ENCODE measurements around the gene ANXA2R.
"Not testable (repeated sequence)": the region's sequence is repeated elsewhere in the genome, so short reads cannot be mapped to it uniquely, and the experiment has no call there.

Gene ANXA2R

DNA sequence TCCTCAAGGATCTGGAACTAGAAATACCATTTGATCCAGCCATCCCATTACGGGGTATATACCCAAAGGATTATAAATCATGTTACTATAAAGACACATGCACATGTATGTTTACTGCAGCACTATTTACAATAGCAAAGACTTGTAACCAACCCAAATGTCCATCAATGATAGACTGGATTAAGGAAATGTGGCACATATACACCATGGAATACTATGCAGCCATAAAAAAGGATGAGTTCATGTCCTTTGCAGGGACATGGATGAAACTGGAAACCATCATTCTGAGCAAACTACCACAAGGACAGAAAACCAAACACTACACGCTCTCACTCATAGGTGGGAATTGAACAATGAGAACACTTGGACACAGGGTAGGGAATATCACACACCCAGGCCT lies 19.9 kb upstream of the ANXA2R start:
- not testable (repeated sequence) for DNase-seq

DNA sequence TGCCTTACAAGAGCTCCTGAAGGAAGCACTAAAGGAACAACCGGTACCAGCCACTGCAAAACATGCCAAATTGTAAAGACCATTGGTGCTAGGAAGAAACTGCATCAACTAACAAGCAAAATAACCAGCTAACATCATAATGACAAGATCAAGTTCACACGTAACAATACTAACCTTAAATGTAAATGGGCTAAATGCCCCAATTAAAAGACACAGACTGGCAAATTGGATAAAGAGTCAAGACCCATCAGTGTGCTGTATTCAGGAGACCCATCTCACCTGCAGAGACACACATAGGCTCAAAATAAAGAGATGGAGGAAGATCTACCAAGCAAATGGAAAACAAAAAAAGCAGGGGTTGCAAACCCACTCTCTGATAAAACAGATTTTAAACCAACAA lies 15.0 kb upstream of the ANXA2R start:
- not testable (repeated sequence) for DNase-seq

DNA sequence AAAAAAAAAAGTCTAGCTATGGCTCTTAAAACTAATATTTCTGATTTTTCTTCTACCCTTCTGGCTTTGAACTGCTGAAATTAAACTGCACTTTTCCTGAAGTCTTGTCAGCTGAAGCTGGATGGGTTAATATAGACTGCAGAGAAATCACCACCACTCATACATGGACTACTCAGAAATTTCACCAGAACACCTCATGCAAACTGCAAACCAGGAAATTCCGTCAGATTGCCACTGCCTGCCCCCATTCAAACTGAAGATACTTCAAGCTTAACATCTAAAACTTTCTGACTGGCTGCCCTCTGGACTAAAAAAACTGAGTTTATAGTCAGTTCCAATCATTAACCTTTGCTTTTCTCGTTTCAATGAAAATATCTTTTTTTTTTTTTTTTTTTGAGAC lies 11.6 kb upstream of the ANXA2R start:
- DNase-seq, result no peak

DNA sequence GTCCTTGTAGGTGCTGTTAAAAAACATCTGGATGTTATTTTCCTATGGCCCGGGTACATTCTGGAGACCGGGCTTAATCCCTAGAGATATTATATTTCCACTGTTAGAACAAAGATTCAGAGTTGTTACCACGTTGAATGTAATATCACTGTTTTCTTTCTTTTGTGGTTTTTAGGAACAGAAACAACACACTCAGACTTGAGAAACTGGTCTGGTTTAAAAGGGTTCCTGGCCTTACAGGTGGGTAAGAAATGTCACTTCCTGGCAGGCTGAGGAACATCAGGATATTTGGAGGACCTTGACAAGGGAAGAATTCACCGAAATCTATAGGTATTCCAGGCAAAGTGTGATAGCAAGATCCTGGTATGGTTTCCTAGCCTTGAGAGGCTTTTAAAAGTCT lies 10.3 kb upstream of the ANXA2R start:
- DNase-seq, result no peak

DNA sequence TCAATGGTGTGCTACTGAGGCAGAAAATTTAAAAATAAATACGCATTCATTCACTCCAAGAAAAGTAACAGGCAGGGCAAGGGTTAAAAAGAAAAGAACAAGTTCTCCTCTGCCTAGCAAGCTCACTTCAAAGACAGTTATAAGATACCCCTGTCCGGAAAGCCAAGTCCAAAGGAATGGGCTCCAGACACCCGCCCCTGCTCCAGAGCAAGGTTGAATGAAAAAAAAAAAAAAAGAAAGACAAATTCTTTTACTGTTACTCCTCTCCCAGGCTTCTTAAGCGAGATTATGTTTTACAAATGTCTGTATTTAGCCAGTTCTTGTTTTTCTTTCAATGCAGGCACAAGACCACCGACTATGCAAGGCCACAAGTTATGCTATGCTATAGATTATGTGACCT lies 9.1 kb upstream of the ANXA2R start:
- no peak for DNase-seq

DNA sequence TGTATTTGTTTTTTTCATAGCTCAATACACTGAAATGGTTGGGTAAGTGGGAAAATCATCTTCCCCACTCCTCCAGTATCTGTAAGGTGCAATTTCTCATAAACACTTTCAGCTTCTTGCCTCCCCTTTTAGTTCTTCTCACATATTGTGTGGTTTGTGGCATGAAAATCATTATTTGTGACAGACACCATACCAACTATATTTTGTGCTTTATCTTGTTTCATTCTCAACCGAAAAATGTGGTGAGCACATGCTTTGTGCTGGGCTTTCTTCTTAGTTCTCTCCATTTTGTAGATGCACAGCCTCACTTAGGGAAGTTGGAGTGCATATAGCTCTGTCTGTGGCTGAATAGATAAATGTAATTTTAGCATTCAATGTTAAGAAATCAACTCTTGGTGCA lies 6.4 kb upstream of the ANXA2R start:
- no peak for DNase-seq

DNA sequence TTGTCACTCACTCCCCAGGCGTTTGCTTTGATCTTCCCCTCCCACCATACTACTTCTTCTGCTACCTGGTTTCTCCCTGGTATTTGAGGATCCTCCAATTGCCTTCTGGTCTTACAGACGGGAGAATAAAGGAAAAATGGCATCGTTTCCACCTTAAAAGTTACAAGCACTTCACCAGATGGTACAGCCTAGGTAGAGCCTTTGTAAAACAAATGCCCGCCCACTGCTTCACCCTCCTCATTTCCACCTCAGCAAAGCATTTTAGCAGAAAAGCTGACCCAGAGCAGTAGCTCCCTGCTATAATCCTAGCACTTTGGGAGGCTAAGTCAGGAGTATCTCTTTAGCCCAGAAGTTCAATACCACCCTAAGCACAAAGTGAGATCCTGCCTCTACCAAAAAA lies 5.1 kb upstream of the ANXA2R start:
- DNase-seq, result no peak

DNA sequence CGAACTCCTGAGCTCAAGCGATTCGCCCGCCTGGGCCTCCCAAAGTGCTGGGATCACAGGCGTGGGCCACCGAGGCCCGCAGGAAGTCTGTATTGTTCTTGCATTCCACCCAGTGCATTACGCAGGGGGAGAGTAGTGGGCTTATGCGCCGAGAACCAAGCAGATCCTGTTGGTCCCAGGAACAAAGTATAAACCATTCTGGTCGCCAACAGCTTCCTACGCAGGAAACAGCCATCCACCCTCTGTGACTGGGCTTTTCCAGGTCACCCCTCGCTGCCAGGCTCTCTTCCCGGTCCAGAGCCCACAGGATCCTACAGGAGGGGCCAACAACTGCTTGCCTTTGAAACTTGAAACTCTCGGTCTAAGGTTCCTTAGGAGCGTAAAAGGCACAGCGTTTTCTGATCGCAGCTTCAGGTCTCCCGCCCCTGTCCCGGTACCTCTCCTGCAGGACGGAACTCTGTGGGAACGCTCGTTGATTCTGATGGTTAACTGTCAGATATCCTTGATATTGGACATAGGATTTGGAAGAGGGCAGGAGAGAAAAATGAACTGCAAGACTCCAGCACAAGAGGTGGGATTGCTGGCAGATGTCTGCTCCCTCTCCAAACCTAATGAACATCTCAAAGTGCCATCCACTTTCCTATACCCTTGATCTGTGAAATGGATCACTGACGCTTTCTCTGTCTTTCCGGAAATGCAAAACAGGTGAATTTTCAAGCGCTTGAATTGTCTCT lies 4.2 kb upstream of the ANXA2R start:
- no peak for DNase-seq

DNA sequence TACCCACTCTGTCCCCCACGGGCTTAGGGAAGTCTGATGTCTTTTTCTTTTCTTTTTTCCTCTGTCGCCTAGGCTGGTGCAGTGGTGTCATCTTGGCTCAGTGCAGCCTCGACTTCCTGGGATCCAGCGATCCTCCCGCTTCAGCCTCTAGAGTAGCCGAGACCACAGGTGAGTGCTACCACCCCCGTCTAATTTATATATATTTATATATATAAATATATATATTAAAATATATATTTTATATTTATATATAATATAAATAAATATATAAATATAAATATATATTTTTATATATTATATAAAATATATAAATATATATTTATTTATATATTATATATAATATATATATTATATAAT lies 3.3 kb upstream of the ANXA2R start:
- no peak for DNase-seq

DNA sequence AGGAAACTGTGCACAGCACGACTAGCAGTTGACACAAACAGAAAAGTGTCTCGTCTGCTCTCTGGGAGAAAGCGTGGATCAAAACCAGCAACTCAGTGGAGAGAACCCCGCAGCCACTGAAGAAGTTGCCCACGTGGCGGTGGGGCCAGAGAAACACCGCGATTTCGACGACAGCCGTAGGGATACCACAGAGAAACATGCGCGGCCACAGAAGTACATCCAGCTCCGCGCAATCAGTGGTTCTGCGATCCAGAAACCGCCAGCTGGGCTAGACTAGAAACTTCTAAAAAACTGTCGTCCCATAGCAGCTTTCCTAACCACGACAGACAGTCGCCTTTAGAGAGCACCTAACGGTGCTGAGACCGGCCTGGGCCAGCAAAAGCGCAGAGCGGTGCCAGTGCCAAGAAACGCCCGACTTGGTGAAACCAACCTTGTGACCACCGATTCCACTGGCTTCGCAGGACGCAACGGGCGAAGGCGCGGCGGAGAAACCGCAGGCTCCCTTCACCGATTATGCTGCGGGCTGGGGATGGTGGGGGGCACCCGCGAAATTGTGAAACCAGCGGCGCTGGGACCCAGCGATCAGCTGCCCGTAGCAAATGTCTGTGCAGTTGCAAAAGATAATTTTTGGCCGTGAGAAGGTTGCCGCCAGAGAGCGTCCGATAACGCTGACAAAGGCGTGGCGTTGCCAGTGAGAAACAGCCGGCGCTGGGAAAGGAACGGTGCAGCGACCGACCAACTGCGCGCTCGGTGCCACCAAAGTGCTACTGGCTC lies 2.7 kb upstream of the ANXA2R start:
- DNase-seq, result peak; percentile 85

DNA sequence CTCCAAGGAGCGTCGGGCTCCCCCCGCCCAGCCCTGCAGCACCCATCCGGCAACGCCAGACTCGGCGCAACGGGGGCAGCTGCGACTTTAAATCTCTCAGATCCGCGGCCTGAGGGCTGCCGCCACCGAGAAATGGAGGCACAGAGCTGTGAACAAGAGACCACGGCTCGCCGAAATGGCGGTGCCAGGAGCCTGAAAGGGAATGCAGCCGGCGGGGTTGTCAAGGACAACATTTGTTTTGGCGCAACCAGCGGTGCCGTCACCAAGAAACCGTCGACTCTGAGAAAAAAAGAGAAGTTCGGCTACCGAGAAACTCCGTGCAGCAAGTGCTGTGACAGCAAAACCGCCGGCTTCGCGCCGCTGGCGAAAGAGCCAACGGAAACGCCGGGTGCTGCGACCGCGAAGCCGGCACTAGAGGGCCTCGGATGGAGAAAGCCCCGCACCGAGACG lies 2.1 kb upstream of the ANXA2R start:
- peak; percentile 91 for DNase-seq

DNA sequence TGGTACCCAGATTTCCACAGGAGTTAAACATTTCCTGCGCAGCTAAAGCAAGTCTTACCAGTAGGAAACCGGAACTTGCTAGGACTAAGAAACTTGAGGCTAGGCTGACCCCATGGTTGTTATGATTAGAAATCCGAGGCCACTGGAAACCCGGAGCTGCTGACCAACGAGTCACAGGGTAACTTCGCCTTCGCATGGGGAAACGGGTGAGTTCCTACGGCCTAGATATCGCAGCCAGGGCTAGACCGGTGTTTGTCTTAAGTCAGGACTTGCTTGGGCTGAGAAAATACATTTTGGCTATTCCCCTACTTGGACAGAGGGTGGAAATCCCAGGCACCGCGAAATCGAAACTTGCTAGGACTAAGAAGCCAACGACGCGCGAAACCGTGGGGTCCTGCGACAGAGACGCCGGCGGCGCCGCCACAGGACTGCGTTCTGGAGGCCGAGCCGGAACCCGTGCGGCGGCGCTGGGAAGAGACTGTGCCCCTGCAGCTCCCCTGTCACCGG lies 1.6 kb upstream of the ANXA2R start:
- DNase-seq, result no peak

DNA sequence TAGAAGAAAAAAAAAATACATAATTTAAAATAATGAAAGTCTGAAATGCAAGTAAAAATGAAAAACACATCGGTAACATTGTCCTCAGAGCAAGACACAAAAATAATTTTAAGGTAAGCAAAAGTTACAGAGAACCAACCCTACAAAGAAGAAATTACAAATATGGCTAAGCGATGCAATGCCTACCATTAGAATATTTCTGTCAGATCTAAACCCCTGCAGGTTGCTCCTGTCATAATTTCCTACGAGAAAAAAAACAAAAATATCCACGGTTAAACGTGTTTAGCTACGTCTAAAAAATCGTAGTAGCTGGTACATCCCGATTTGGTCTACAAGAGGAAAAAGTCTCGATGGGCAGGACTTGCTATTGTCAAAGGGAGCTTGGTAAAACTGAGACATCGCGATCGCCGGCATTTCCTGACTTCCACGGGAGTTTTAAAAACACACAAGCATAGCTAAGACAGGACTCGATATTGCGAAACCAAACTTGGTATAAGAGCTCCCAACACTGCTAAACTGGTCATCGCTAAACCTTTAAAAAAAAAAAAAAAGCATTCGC lies 1.1 kb upstream of the ANXA2R start:
- DNase-seq, result peak; percentile 62

DNA sequence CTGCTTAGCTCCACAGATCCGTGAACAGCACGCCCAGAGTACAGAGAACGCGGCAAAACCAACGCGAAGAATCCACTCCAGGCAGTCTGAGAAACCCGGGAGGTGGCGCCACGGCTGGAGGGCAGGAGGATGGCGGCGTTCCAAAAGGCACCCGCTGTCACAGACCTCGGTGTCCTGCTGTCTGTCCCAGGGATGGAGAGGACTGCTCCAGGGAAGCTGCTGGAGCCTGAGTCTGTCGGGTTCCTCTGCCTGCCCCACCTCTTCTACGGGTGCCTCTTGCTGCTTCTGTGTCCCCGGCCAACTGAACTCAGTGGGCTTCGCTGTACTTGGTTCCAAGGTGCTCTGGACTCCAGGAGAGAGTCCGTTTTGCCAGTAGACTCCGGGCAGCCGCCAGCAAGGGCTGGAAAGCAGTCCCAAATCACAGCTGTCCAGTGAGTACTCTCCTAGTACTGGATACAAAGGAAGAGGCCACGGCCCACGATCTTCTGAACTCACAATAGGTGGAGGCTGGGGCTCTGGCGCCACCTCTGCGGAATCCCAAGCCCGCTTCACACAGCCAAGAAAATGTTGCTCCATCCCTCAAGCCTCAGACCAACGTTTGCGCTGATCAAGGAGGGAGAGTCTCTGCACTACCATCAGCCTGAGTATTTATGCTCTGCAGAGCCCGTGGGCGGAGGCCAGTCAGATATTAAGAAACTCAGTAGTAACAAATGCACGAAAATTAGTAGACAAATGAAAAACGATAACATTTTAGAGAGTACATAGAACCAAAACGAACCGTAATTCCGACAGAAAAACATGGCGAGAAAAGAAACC lies 440 bp downstream of the ANXA2R start:
- peak; percentile 70 for DNase-seq

DNA sequence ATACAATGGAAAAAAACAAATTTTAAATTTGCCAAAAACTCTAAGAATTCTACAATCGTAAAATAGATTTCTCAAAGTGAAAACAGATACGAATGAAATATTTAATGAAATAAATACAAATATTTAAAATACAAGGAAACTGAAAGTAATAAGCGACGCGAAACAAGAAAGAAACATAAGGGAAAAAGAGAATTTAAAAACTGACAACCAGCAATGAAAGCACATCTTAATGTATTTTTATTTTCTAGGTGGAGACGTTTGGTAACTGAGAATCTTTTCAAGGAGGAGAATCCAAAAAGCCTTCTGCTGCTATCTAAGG lies 1.0 kb downstream of the ANXA2R start:
- DNase-seq, result no peak

DNA sequence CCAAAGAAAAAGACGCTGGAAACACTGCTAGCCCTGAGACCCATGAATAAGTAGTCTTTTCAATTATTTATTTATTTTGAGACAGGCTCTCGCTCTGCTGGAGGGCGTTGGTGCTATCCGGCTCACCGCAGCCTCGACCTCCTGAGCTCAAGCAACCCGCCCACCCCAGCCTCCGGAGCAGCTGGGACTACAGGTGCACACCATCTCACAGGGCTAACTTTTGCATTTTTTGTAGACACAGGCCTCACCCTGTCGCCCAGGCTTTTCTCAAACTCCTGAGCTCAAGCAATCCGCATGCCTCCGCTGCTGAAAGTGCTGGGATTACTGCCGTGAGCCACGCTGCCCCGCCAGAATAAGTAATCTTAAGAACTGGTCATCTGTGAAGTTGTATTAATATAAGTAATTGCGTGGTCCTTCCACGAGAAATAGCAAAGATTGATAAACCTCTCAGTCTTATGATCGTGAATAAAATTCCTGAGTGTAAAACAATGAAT lies 1.6 kb downstream of the ANXA2R start:
- peak; percentile 42 for DNase-seq

DNA sequence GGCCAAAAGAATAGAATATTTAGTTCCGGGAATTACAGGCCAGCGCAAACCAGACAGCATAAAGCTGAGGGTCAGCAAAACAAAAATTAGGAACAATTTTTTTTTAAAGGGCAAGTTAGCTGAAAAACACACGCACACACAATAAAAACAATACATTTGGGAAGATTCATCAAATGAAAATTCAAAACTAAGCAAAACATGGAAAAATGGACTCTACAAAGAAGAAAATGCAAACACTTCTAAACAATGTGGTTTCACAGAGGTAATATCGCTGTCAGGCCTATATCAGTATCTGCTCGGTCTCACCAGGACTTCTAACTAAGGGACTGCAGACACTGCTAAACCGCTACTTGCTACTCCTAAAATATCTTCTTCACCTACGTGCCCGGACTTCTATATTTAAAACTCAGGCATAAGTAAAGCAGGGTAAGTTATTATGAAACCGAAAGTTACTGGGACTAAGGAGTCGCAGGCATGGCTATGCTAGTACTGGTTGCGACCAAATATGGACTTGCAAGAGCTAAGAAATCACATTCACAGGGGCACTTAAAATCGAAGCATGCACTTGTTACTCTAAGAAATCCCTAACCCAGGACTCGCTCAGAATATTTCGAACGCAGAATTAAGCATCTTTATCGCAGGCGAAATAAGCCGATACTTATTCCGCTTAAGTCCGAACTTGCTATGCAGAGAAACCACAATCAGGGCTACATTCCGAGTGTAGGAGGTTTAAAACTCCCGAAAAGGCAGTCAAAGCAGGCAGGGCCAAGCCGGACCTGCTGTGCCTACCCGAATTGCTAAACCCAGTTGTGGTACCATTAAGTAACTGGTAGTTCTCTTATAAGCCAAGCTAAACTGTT lies 2.3 kb downstream of the ANXA2R start:
- DNase-seq, result peak; percentile 77

DNA sequence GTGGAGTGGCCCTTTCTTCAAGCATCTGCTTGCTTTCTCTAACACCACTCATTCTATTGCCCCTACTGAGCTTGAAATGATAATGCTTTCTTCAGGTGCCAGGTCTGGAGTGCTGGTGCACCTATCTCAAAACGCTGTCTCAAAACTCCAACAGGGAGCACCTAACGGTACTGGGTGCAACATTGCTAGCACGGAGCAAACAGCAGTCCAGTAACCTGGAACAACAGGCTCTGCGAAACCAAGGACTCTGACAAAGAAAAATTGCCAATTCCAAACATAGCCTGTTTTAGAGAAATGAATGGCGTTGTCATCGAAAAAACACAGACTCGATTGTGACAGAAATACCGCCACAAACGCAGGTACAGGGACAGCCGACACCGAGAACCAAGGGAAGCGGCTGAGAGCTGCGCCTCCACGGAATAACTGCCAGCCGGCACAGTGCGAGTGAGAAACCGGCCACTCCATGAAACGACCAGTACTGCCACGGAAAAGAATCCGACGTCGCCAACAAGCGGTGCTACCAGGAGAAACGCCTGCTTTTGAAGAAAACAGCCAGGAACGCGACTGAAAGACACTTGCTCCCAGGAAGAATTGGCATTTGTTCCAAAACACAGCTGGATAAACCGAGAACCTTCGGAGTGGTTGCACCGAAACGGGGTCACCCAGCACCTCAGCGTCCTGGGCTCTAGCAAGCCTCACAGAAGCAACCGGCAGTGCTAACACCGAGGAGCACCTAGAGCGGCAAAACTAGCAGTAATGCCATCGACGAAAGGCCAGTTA lies 3.1 kb downstream of the ANXA2R start:
- no peak for DNase-seq

DNA sequence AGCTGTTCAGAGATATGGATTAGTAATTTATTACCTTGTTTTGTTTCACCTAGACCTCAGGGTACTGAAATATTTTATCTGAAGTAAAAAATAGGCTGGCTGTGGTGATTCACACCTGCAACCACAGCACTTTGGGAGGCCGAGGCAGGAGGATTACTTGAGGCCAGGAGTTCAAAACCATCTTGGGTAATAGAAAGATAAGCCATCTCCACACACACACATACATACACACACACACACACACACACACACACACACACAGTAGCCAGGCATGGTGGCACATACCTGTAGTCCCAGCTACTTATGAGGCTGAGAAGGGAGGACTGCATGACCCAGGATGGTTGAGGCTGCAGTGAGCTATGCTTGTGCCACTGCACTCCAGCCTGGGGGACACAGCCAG lies 3.7 kb downstream of the ANXA2R start:
- peak; percentile 26 for DNase-seq

DNA sequence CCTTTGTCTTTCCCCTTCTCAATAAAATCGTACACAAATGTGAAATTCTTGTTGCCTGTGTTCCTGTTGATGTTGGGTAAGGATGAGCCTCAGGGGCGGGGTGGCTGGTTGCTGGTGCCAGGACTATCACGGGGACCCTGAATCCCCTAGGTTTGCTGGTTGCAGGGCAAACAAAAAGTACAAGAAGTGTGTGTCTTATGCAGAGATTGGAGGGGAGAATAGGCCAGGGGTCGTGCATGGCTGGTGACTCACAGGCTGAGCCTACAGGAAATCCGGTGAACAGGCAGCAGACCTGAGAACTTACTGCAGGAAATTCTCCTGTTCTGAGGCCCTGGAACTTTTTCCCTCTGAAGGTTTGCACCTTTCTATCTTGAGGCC lies 5.5 kb downstream of the ANXA2R start:
- no peak for DNase-seq

DNA sequence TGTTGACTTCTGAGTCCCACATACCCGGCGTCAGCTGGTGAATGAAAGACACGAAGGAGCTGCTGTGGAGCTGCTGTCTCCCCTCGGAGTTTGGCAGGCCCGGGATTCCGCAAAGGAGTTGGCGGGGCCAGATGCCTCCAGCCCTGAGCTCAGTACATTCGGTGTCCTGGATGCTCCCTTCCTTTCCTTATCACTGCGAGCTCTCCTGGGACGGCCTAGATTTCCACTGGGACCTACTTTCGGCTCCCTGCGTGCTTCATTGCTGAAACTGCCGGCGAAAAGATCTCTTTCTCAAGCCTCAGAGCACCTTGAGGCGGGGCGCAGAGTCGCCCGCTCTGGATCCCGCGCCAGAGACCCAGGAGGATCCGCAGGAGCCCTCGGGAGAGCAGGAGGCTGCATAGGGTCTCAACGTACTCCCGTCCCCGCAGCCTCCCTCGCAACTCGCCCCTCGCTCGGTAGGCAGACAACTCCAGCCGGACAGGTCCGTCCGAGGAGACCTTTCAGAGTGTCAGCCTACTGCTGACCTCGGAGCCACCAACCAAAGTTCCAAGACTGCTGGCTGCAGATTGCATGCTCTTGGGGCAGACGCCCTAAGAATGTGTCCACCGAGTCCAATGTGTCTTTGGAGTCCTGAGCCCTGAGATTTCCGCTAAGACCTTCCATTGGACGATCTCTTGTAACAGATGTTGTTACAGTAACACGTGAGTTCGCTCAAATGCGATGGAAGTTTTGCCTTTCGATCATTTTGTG lies 6.1 kb downstream of the ANXA2R start:
- no peak for DNase-seq
